Activated CD4-positive, alpha-beta T cell treated with anti-CD3 and anti-CD28 coated beads, Interleukin-2, amount 10 ng/mL, durations not matched to agents 24 days and 14 days (primary cell): ENCODE measurements around the gene VAV3. TPM values are rescaled to one million over a fixed set of nuclear protein-coding genes. Genes with fewer than 3 reads are reported as not detected.

ENCODE experiments used
- DNase-seq: peaks from one replicate; pipeline ENCODE4 v3.0.0; 2022
- H3K27ac Mint-ChIP-seq: one replicate; pipeline ENCODE4 v1.8.0; 2022; ENCODE audit warnings: mild to moderate bottlenecking, mixed read lengths
- H3K27me3 Mint-ChIP-seq: one replicate; pipeline ENCODE4 v1.8.0; 2022; ENCODE audit warnings: mixed read lengths
- H3K36me3 Mint-ChIP-seq: one replicate; pipeline ENCODE4 v1.8.0; 2022; ENCODE audit warnings: low read depth, mild to moderate bottlenecking, mixed read lengths
- H3K4me1 Mint-ChIP-seq: one replicate; pipeline ENCODE4 v1.8.0; 2021; ENCODE audit warnings: mixed read lengths
- H3K4me3 Mint-ChIP-seq: one replicate; pipeline ENCODE4 v1.8.0; 2022; ENCODE audit warnings: mild to moderate bottlenecking, moderate library complexity, mixed read lengths
- H3K9me3 Mint-ChIP-seq: one replicate; pipeline ENCODE4 v1.8.0; 2021; ENCODE audit warnings: mixed read lengths
- intact Hi-C: fragments of 100-400 bp; cut with micrococcal nuclease; formaldehyde crosslinking; loops from one replicate; pipeline ENCODE4 v1.15.1; 2023
- total RNA-seq: library from RNA; stranded (reverse); gene quantifications from 2 replicates; pipeline ENCODE4 v1.2.3, GENCODE V29; 2022

VAV3 gene
- total RNA-seq, 1 donor from 2014 or later, result 5.5 TPM

DNA sequence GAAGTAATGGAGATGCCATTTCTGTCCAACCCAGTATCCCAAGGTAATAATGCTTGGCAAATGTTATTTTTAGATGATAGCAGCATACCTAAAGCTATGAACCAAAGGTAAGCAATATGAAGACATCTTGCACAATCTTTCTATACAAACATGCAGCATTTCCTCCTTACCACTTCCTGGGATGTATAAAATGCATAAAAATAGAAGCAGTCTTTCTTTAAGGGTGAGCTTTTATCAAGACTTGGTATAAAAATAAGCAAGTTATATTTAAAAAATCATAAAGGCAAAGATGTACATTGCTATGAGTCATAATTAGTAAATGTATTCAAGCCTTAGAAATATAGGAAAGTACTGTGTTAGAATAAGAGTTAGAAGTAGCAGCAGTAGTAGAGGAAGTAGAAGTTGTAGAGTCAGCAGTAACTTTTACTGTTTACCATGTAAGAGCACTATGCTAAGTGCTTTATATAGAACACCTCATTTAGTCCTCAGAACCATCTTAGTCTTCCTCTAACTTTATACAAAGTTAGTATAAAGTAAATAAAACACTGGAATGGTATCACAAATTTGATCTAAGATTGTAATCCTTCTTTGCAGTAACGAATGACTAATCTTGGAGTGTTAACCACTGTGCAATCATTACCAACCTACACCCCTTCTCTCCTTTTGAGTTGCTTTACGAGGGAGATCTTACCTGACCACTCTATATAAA, 371.3 kb downstream of the VAV3 start:
- Mint-ChIP-seq H3K4me1 (peaks cover 8% of the 10 kb centered on the region), H3K27ac (no peak overlapping the region), H3K4me3 (no peak overlapping the region), H3K36me3 (no peaks in the 10 kb centered on the region), H3K9me3 (no peaks in the 10 kb centered on the region), H3K27me3 (no peaks in the 10 kb centered on the region)
- intact Hi-C loops, result loop anchor here (1.0 kb wide), 1 partner anchor 30 kb away; no protein-coding TSS in a partner anchor
- DNase-seq, result no peak

DNA sequence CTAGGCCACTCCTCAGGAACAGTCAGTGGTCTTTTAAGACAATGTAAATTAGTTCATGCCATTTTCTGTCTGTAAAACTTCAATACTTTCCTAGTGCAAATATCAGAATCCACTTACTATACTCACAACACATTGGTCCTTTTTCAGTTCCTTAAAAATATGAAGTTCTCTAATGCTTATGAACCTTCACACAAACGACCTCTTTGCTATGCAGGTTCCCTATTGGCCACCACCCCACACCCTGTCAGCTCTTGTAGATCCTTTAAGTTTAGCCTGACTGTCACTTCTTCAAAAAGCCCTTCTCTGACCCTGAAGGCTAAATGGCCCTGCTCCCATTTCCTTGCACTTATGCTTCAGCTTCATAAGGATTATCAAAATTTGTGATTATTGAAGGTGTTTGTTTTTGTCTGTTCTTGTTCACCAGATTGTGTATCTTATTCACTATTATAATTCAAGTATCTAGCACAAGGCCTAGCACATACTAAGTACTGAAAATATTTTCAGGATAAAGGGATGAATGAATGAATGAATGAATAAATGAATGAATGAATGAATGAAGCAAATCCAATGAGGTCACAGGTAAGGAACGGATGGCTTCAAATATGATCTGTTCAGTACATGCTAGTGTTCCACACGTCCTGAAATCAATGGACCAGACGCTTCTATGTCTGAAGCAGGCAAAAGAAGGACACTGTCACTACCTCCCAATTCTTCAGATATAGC, 373.9 kb downstream of the VAV3 start:
- Mint-ChIP-seq H3K4me1 (peaks cover 8% of the 10 kb centered on the region), H3K9me3 (no peaks in the 10 kb centered on the region), H3K27me3 (no peaks in the 10 kb centered on the region), H3K27ac (no peak overlapping the region), H3K36me3 (no peaks in the 10 kb centered on the region), H3K4me3 (no peak overlapping the region)
- DNase-seq, result no peak
- intact Hi-C loops, result no loop called here

DNA sequence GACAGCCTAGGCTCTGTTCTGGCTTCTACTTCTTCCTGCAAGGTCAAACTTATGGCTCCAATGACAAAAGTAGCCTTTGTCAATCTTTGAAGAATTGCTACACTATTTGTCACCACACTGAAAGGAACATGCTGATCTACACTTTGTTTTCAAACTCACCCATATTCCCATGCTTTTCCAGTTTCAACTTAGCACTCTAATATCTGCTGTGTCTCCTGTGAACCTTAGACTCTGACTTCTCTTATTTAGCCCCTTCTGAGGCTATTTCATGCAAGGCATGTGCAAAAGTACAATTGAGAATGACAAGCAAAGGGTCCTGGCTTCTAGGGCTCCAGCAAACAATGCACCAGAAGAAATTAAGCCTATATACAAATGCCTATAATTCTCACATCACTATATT, 374.9 kb downstream of the VAV3 start:
- Mint-ChIP-seq H3K36me3 (no peaks in the 10 kb centered on the region), H3K27ac (no peak overlapping the region), H3K9me3 (no peaks in the 10 kb centered on the region), H3K27me3 (no peaks in the 10 kb centered on the region), H3K4me3 (no peak overlapping the region), H3K4me1 (peaks cover 8% of the 10 kb centered on the region)
- intact Hi-C loops, result no loop called here
- DNase-seq, result no peak

DNA sequence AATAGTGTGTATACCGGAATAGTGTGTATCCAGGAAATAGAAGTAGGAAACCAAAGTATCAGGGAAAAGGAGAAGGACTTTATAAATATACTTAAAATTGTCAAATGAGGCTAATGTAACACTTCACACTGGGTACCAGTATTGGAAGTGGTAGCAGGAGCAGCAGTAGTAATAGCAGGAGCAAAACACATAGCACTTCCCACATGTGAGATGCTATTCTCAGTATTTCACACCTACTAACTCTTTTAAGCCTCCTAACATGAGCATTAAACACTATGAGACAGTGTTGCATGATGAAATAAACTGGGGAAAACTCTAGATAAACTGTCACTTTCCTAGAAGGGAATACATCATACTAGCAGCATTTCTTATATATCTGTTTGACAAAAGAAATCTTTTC, 376.7 kb downstream of the VAV3 start:
- Mint-ChIP-seq H3K4me3 (no peak overlapping the region), H3K27ac (no peak overlapping the region), H3K36me3 (no peaks in the 10 kb centered on the region), H3K27me3 (no peaks in the 10 kb centered on the region), H3K4me1 (peaks cover under 1% of the 10 kb centered on the region), H3K9me3 (no peaks in the 10 kb centered on the region)
- intact Hi-C loops, result no loop called here
- no peak for DNase-seq

DNA sequence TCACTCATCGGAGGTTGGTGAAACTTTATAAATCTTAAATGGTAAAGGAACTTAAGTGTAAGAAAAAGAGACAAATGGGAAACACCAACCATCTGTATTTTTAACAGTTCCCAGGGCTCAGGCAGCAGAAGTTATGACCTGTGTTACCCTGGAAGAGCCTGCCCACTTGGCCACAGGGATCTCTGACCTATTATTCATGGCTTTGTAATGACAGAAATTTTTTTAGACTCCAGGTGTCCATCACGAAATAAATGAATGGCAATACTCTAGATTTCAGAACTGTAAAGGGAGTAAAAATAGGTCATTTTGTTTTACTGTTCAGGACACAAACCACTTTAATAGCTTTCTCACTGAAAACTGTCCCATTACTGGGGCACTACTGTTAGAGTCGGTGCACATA, 389.8 kb downstream of the VAV3 start:
- Mint-ChIP-seq H3K36me3 (no peaks in the 10 kb centered on the region), H3K4me1 (no peaks in the 10 kb centered on the region), H3K27me3 (no peaks in the 10 kb centered on the region), H3K9me3 (no peaks in the 10 kb centered on the region), H3K4me3 (no peak overlapping the region), H3K27ac (no peak overlapping the region)
- intact Hi-C loops, result no loop called here
- DNase-seq, result no peak

DNA sequence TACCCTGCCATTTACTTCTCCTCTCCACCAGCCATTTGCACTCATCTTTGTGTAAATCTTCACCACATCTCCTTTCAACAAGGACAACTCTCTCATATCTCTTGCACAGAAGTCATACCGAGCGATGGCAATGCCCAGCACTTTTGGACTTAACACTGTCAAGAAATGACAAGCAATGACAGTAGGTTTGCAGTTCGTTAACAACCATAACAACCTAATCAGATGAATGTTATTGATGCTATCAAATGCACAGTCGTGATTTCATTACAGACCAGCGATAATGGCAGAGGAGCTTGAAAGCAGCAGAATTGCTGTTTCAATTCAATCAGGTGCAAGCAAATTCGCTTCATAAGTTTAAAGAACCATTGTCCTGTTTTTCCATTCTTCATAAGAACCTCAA, 390.9 kb downstream of the VAV3 start:
- no peaks in the 10 kb centered on the region for H3K36me3 Mint-ChIP-seq
- no peak overlapping the region for H3K4me3 Mint-ChIP-seq
- H3K4me1 Mint-ChIP-seq, result no peaks in the 10 kb centered on the region
- no peaks in the 10 kb centered on the region for H3K9me3 Mint-ChIP-seq
- intact Hi-C loops, result no loop called here
- no peak for DNase-seq
- no peak overlapping the region for H3K27ac Mint-ChIP-seq
- no peaks in the 10 kb centered on the region for H3K27me3 Mint-ChIP-seq

DNA sequence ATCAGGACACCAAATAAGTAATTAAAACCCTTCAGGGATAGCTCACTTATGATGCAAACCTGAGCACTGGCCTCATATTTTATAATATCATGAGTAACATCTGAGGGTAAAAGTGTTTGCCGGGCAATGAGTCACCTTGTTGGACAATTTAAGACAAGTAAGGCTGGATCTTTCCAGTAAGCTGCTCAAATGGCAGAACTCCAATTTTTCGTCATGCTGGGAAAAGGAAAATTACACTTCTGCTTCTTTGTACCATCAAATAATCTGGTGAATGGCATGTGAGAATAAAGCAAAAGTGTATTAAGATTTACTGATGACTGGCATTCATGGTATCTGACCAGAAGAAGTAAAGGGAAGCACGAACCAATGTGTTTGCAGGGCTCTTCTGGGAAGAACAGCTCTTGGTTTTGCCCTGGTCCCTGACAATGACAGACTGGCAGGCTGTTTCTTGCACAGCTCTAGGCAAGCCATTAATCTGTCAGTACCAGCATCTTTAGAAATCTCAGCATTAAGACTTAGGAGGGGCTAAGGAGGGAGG, 392.2 kb downstream of the VAV3 start:
- no peak overlapping the region for H3K27ac Mint-ChIP-seq
- no peaks in the 10 kb centered on the region for H3K4me1 Mint-ChIP-seq
- DNase-seq, result no peak
- H3K36me3 Mint-ChIP-seq, result no peaks in the 10 kb centered on the region
- H3K9me3 Mint-ChIP-seq, result no peaks in the 10 kb centered on the region
- no peaks in the 10 kb centered on the region for H3K27me3 Mint-ChIP-seq
- intact Hi-C loops, result no loop called here
- H3K4me3 Mint-ChIP-seq, result no peak overlapping the region

DNA sequence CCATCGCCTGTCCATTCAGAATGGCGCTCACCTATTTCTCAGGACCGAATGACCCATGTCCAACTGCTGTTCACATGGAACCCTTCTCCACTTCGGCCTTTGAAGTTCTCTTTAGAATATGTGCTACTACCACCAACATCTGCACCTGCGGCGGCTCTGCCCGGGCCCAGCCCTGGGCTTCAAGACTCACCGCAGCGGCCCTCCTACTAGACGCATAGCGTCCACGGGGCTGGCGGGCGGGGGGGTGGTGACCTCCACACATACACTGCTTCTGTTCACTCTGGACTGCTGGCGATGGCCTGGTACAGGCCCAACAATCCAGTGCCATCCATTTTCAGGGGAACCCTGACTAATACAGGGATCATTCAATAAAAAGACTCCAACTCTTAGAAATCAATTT, 394.2 kb downstream of the VAV3 start:
- intact Hi-C loops, result no loop called here
- Mint-ChIP-seq H3K4me3 (no peak overlapping the region), H3K9me3 (no peaks in the 10 kb centered on the region), H3K4me1 (no peaks in the 10 kb centered on the region), H3K36me3 (no peaks in the 10 kb centered on the region), H3K27me3 (no peaks in the 10 kb centered on the region), H3K27ac (no peak overlapping the region)
- no peak for DNase-seq

DNA sequence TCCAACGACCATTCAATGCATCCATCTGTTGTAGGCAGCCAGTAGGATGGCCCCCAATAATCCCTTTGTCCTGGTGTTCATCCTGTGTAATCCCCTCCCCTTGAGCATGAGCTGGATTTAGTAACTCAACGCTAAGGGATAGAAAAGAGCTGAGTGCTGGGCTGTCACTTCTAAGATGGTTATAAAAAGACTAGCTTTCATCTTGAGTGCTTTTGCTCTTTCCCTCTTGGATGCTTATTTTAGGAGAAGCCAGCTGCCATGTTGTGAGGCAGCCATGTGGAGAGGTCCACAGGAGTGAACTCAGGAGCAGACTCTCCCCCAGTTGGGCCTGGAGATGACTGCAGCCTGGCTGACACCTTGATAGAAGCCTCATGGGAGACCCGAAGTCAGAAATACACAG, 401.5 kb downstream of the VAV3 start:
- DNase-seq, result no peak
- intact Hi-C loops, result no loop called here
- Mint-ChIP-seq H3K4me1 (no peaks in the 10 kb centered on the region), H3K4me3 (no peak overlapping the region), H3K27me3 (no peaks in the 10 kb centered on the region), H3K27ac (no peak overlapping the region), H3K36me3 (no peaks in the 10 kb centered on the region), H3K9me3 (no peaks in the 10 kb centered on the region)

DNA sequence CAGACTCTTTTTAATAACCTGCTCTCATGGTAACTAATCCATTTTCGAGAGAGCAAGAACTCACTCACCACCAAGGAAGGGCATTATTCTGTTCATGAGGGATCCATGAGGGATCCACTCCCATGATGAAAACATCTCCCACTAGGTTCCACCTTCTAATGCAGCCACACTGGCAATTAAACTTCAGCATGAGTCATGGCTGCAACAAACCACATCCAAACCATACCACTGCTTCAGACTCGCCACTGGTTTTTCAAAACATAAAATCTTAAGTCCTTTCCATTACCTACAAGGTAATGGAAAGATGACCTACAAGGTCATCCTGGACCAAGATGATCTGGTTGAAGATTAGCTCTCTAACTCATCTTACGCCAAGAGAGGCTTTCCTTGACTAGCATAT, 405.1 kb downstream of the VAV3 start:
- H3K9me3 Mint-ChIP-seq, result no peaks in the 10 kb centered on the region
- H3K4me3 Mint-ChIP-seq, result no peak overlapping the region
- no peak for DNase-seq
- H3K27me3 Mint-ChIP-seq, result no peaks in the 10 kb centered on the region
- H3K36me3 Mint-ChIP-seq, result no peaks in the 10 kb centered on the region
- H3K27ac Mint-ChIP-seq, result no peak overlapping the region
- H3K4me1 Mint-ChIP-seq, result no peaks in the 10 kb centered on the region
- intact Hi-C loops, result no loop called here

DNA sequence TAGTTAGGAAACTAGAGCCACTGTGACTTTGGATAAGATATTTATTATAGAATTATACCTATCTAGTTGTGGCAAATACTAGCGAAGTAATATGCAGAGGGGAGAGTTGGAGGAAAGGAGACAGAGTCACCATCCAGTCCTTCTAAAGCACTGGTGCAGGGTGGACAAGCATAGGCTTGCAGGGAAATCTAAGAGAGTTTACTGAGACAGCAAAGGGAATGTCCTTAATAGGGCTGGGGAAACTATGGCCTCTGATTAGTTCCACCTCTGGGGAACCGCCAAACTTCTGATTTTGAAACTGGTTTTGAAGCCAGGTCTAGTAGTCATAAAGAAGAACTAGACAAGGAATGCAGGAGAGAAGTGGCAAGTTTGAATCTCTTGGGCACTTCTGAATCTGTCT, 407.9 kb downstream of the VAV3 start:
- intact Hi-C loops, result no loop called here
- Mint-ChIP-seq H3K36me3 (no peaks in the 10 kb centered on the region), H3K27ac (no peak overlapping the region), H3K27me3 (no peaks in the 10 kb centered on the region), H3K4me1 (no peaks in the 10 kb centered on the region), H3K9me3 (no peaks in the 10 kb centered on the region), H3K4me3 (no peak overlapping the region)
- no peak for DNase-seq

DNA sequence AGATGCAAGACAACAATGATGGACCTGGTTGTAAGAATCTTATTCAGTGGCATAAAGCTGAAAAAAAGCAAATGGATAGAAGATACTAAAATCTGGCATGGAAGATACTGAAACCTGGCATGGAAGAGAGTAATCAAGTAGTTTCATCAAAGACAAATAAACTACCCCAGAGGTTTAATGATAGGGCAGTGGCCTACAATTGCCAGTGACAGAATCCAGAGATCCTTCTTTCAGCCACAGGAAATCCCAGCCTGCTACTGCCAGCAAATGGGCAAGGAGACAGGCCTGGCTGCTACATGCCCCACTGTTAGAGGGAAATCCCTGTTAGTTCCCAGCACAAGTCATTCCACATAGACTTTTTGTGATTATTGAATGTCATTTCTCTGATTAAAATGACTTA, 409.4 kb downstream of the VAV3 start:
- H3K27me3 Mint-ChIP-seq, result no peaks in the 10 kb centered on the region
- H3K9me3 Mint-ChIP-seq, result no peaks in the 10 kb centered on the region
- no peaks in the 10 kb centered on the region for H3K4me1 Mint-ChIP-seq
- intact Hi-C loops, result no loop called here
- no peaks in the 10 kb centered on the region for H3K36me3 Mint-ChIP-seq
- H3K27ac Mint-ChIP-seq, result no peak overlapping the region
- DNase-seq, result no peak
- H3K4me3 Mint-ChIP-seq, result no peak overlapping the region

DNA sequence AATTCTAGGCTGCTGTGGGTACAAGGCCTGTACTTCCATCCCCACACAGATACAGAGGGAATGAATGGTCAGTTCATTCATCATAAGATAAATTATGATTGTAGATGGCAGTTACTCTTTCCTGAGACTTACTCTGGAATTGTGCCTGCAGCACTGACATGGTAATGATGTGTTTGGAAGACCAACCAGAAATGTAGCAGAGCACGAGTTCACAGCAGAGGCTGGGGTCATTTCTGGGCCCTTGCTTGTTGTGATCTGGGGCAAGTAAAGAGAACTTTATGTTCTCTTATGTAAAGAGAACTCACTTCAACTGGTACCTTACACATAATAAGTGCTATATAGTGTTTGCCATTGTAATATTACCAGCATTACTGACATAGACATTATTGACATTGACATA, 412.2 kb downstream of the VAV3 start:
- intact Hi-C loops, result no loop called here

DNA sequence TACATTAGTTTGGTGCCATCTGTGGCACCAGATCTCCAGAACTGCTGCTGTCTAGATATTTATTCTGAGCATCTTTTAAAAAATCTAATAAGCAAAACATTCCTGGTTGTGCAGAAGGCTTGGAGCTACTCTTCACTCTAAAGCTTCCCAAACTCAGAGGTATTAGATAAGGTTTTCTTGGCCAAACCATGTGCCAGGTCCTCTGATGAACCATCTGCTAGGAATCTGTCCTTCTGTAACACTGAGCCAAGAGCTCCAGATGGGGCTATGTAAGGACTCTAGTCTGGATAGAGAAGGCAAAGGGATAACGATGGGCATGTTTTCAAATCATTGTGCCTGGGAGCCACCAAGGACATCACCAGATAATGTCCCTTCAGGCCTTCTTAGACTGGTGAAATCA, 413.5 kb downstream of the VAV3 start:
- H3K36me3 Mint-ChIP-seq, result no peaks in the 10 kb centered on the region
- H3K27me3 Mint-ChIP-seq, result no peaks in the 10 kb centered on the region
- H3K4me1 Mint-ChIP-seq, result no peaks in the 10 kb centered on the region
- no peak overlapping the region for H3K27ac Mint-ChIP-seq
- no peak for DNase-seq
- no peaks in the 10 kb centered on the region for H3K9me3 Mint-ChIP-seq
- intact Hi-C loops, result no loop called here
- no peak overlapping the region for H3K4me3 Mint-ChIP-seq

More for the DNA sequence above, 412.2 kb downstream of the VAV3 start:
- Mint-ChIP-seq H3K27me3 (no peaks in the 10 kb centered on the region), H3K4me1 (no peaks in the 10 kb centered on the region), H3K36me3 (no peaks in the 10 kb centered on the region), H3K9me3 (no peaks in the 10 kb centered on the region), H3K4me3 (no peak overlapping the region), H3K27ac (no peak overlapping the region)
- DNase-seq, result no peak
